Liver (tissue), 9 donors: Measurements from ENCODE around the gene CHRDL2. TPM values are rescaled to one million over a fixed set of nuclear protein-coding genes. Genes with fewer than 3 reads are reported as not detected.
A peak's percentile ranks its signal among the peaks of the same experiment; 100 is the strongest.

Experiments used
- DNase-seq: peaks from one replicate; pipeline ENCODE4 v3.0.0-alpha.2; 2017; ENCODE audit warnings: low spot score
- H3K27ac ChIP-seq, 2 donors: one replicate each; pipeline ENCODE4 v1.7.0; 2013; ENCODE audit warnings: inconsistent platforms in 2 of 2, low read length in 2 of 2, control low read depth in 1 of 2, low read depth in 1 of 2, mild to moderate bottlenecking in 1 of 2
- H3K27me3 ChIP-seq, 4 donors: one replicate each; pipeline versions ENCODE4 v1.6.1 to v1.7.0; 2013; ENCODE audit warnings: low read length in 3 of 4, inconsistent platforms in 1 of 4, mild to moderate bottlenecking in 1 of 4, moderate library complexity in 1 of 4; ENCODE audit not compliant: control insufficient read depth in 4 of 4, insufficient read depth in 4 of 4
- H3K36me3 ChIP-seq, 4 donors: one replicate each; pipeline versions ENCODE4 v1.6.1 to v1.7.0; 2013; ENCODE audit warnings: low read length in 3 of 4, mild to moderate bottlenecking in 3 of 4, low read depth in 1 of 4, moderate library complexity in 1 of 4; ENCODE audit not compliant: control insufficient read depth in 4 of 4, insufficient read depth in 3 of 4
- H3K4me1 ChIP-seq, 4 donors: one replicate each; pipeline versions ENCODE4 v1.6.1 to v1.7.0; 2013; ENCODE audit warnings: low read length in 3 of 4, mild to moderate bottlenecking in 3 of 4, moderate library complexity in 1 of 4; ENCODE audit not compliant: control insufficient read depth in 4 of 4, insufficient read depth in 4 of 4
- H3K4me3 ChIP-seq, 3 donors: one replicate each; pipeline versions ENCODE4 v1.6.1 to v1.7.0; 2013; ENCODE audit warnings: low read length in 3 of 3, control low read depth in 1 of 3, low read depth in 1 of 3, mild to moderate bottlenecking in 1 of 3
- H3K9ac ChIP-seq, 2 donors: one replicate each; pipeline ENCODE4 v1.7.0; 2013; ENCODE audit warnings: low read length in 2 of 2, mild to moderate bottlenecking in 2 of 2, moderate library complexity in 2 of 2, control low read depth in 1 of 2, low read depth in 1 of 2
- H3K9me3 ChIP-seq, 4 donors: one replicate each; pipeline versions ENCODE4 v1.6.1 to v1.7.0; 2013; ENCODE audit warnings: low read length in 3 of 4; ENCODE audit not compliant: control insufficient read depth in 4 of 4
- CTCF ChIP-seq: fragments of 150-350 bp; IDR thresholded peaks from 2 replicates; pipeline ENCODE4 v1.5.1; 2017; ENCODE audit warnings: improper control_type of control experiment, low read depth, low read length; ENCODE audit not compliant: missing input control
- EGR1 ChIP-seq, 2 donors: IDR thresholded peaks; 2 replicates each; pipeline ENCODE4 v1.6.1; 2016 to 2018; ENCODE audit warnings: antibody characterized with exemption in 2 of 2, low read depth in 2 of 2
- GABPA ChIP-seq, 2 donors: IDR thresholded peaks in 1 of 2; conservative IDR thresholded peaks in 1 of 2; 2 replicates each; pipeline ENCODE4 v1.6.1; 2016; ENCODE audit warnings: antibody characterized with exemption in 2 of 2, mild to moderate bottlenecking in 1 of 2, moderate library complexity in 1 of 2
- HNF4A ChIP-seq, 2 donors: conservative IDR thresholded peaks; 2 replicates each; pipeline ENCODE4 v1.6.1; 2016; ENCODE audit warnings: antibody characterized with exemption in 2 of 2, mild to moderate bottlenecking in 2 of 2
- HNF4G ChIP-seq: IDR thresholded peaks from 2 replicates; pipeline ENCODE4 v1.6.1; 2016; ENCODE audit warnings: antibody characterized with exemption
- JUND ChIP-seq, 2 donors: IDR thresholded peaks; 2 replicates each; pipeline ENCODE4 v1.6.1; 2016; ENCODE audit warnings: antibody characterized with exemption in 2 of 2
- NR2F2 ChIP-seq: IDR thresholded peaks from 2 replicates; pipeline ENCODE4 v1.6.1; 2016; ENCODE audit warnings: antibody characterized with exemption
- RAD21 ChIP-seq, 2 donors: IDR thresholded peaks; 2 replicates each; pipeline ENCODE4 v1.6.1; 2016; ENCODE audit warnings: antibody characterized with exemption in 2 of 2, mild to moderate bottlenecking in 2 of 2
- REST ChIP-seq: IDR thresholded peaks from 2 replicates; pipeline ENCODE4 v1.6.1; 2016; ENCODE audit warnings: antibody characterized with exemption, mild to moderate bottlenecking
- RXRA ChIP-seq, 2 donors: IDR thresholded peaks; 2 replicates each; pipeline ENCODE4 v1.6.1; 2017 to 2018; ENCODE audit warnings: antibody characterized with exemption in 2 of 2, mild to moderate bottlenecking in 1 of 2
- SP1 ChIP-seq: IDR thresholded peaks from 2 replicates; pipeline ENCODE4 v1.6.1; 2018; ENCODE audit warnings: antibody characterized with exemption, mild to moderate bottlenecking
- TAF1 ChIP-seq: conservative IDR thresholded peaks from 2 replicates; pipeline ENCODE4 v1.6.1; 2016; ENCODE audit warnings: antibody characterized with exemption, mild to moderate bottlenecking
- YY1 ChIP-seq: IDR thresholded peaks from 2 replicates; pipeline ENCODE4 v1.6.1; 2016; ENCODE audit warnings: antibody characterized with exemption, mild to moderate bottlenecking
- WGBS: extraction: QIAGEN DNeasy Blood & Tissue Kit; methylation state at CpG from one replicate; pipeline ENCODE4 v1.1.7; 2013; 5-methylcytosine and 5-hydroxymethylcytosine counted together
- polyA plus RNA-seq, 2 donors: library from polyadenylated mRNA; stranded (reverse) in 1 of 2; unstranded in 1 of 2; fragments of 200-250 nt in 1 of 2; fragments of >200 nt in 1 of 2; fragmentation: Nextera tagmentation in 1 of 2; extraction: Ambion mirVana in 1 of 2; gene quantifications; one replicate each; pipeline versions ENCODE4 v1.2.1 to v1.2.3, GENCODE V29; 2013 to 2015
- total RNA-seq, 2 donors: library from RNA; depleted of rRNA; stranded (reverse); fragments of >200 nt; gene quantifications; one replicate each; pipeline ENCODE4 v1.2.3, GENCODE V29; 2014
- TF ChIP-seq, protein P1 (sequence below): IDR thresholded peaks from 2 replicates; pipeline ENCODE4 v1.6.1; 2016; ENCODE audit warnings: antibody characterized with exemption
- donor health status: healthy.
- donor health status: healthy.
- donor health status: healthy.
- donor health status: healthy.
- donor health status: healthy.

The CHRDL2 gene
- total and polyA plus RNA-seq, 4 donors: 1.8 to 19.0 (median 15.8) TPM; not detected in 1

- H3K27me3 ChIP-seq: peaks cover 0 to 4% (median 1%) of the 10 kb centered on the region in 4 donors
- no peak overlapping the region for H3K27ac ChIP-seq
- no peak for DNase-seq
- H3K4me3 ChIP-seq: no peak overlapping the region
- H3K9me3 ChIP-seq: no peaks in the 10 kb centered on the region
- TF ChIP-seq CTCF: no peak
- no peaks in the 10 kb centered on the region for H3K36me3 ChIP-seq
- H3K4me1 ChIP-seq: peaks cover 3 to 15% (median 4%) of the 10 kb centered on the region in 4 donors
- WGBS: 86% methylated on average over 6 of the region's 6 CpGs
- H3K9ac ChIP-seq: no peak overlapping the region
Observed at GRCh38 chr11:74735365-74735928, 4.2 kb upstream of the CHRDL2 start.

GRCh38 chr11:74734559-74734925 lies 3.3 kb upstream of the CHRDL2 start:
- Histone ChIP-seq H3K27ac (no peak overlapping the region), H3K27me3 (peaks cover 0 to 6% (median 1%) of the 10 kb centered on the region in 4 donors), H3K36me3 (no peaks in the 10 kb centered on the region), H3K9me3 (no peaks in the 10 kb centered on the region), H3K4me3 (no peak overlapping the region), H3K9ac (no peak overlapping the region), H3K4me1 (peaks cover 3 to 15% (median 4%) of the 10 kb centered on the region in 4 donors)
- TF ChIP-seq REST: no peak
- TF ChIP-seq, protein P1, sequence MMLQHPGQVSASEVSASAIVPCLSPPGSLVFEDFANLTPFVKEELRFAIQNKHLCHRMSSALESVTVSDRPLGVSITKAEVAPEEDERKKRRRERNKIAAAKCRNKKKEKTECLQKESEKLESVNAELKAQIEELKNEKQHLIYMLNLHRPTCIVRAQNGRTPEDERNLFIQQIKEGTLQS: no peak
- TF ChIP-seq RAD21 (IDR thresholded peaks at IDR 0.05): no peak
- TF ChIP-seq HNF4G: no peak
- 90% methylated on average over 1 of the region's 1 CpG for WGBS
- no peak for DNase-seq

- Histone ChIP-seq H3K27ac (no peak overlapping the region), H3K9ac (no peak overlapping the region), H3K27me3 (peaks cover 0 to 6% (median 1%) of the 10 kb centered on the region in 4 donors), H3K9me3 (no peaks in the 10 kb centered on the region), H3K4me3 (peak overlapping the region in 1 of 3 donors; percentile 46), H3K4me1 (peaks cover 3 to 15% (median 4%) of the 10 kb centered on the region in 4 donors), H3K36me3 (no peaks in the 10 kb centered on the region)
- DNase-seq: no peak
- 9% methylated on average over 40 of the region's 40 CpGs for WGBS
- TF ChIP-seq TAF1 (no peak), NR2F2 (no peak), SP1 (no peak), RXRA (IDR thresholded peaks at IDR 0.05) (no peak), REST (no peak), RAD21 (IDR thresholded peaks at IDR 0.05) (no peak), GABPA (IDR thresholded peaks at IDR 0.05 in 1 of 2, conservative IDR thresholded peaks at IDR 0.05 in 1 of 2) (no peak), HNF4G (no peak), JUND (IDR thresholded peaks at IDR 0.05) (no peak), EGR1 (IDR thresholded peaks at IDR 0.05; ENCODE audit: low read depth in 2 of 2) (no peak), YY1 (no peak), HNF4A (conservative IDR thresholded peaks at IDR 0.05) (no peak), CTCF (no peak)
Observed at GRCh38 chr11:74730571-74731260, 510 bp downstream of the CHRDL2 start.
